HUES6 (cell line): ENCODE results near the gene SLC35F1.

Source experiments
- H3K27ac ChIP-seq: 2 replicates; pipeline ENCODE4 v1.7.0; 2013; ENCODE audit warnings: low read depth, mild to moderate bottlenecking, low read length, inconsistent platforms
- H3K27me3 ChIP-seq: 2 replicates; pipeline ENCODE4 v1.6.1; 2013; ENCODE audit warnings: low read length; ENCODE audit not compliant: control insufficient read depth, insufficient read depth
- H3K36me3 ChIP-seq: 2 replicates; pipeline ENCODE4 v1.6.1; 2013; ENCODE audit warnings: low read length; ENCODE audit not compliant: control insufficient read depth, insufficient read depth
- H3K4me1 ChIP-seq: 2 replicates; pipeline ENCODE4 v1.6.1; 2013; ENCODE audit warnings: low read length; ENCODE audit not compliant: control insufficient read depth, insufficient read depth
- H3K4me3 ChIP-seq: 2 replicates; pipeline ENCODE4 v1.5.1; 2013; ENCODE audit warnings: low read depth, low read length
- H3K9ac ChIP-seq: one replicate; pipeline ENCODE4 v1.6.1; 2013; ENCODE audit warnings: mild to moderate bottlenecking, low read length
- H3K9me3 ChIP-seq: 2 replicates; pipeline ENCODE4 v1.6.1; 2013; ENCODE audit warnings: low read depth, low read length; ENCODE audit not compliant: control insufficient read depth, insufficient read depth

The SLC35F1 gene

DNA sequence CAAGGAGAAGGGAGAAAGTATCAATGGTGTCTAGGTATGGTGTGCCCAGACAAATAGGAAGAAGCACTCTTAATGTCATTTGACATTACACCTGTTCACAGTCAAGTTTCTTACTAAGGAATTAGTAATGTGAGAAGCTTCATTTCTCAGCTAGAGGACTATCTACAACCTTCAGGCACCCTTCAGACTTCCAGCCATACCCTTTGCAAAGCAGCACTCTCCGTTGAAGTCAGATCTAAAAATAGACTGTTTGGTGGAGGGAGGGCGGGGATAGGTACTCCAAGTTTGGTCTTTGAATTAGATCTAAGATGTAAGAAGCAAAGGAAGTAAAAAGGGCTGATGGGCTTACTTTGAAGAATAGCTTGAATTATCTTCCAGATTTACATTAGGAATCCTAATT lies 311.1 kb downstream of the SLC35F1 start:
- Histone ChIP-seq H3K36me3 (no peaks in the 10 kb centered on the region), H3K4me3 (no peak overlapping the region), H3K27me3 (no peaks in the 10 kb centered on the region), H3K9ac (no peak overlapping the region), H3K4me1 (no peaks in the 10 kb centered on the region), H3K27ac (no peak overlapping the region), H3K9me3 (no peaks in the 10 kb centered on the region)

DNA sequence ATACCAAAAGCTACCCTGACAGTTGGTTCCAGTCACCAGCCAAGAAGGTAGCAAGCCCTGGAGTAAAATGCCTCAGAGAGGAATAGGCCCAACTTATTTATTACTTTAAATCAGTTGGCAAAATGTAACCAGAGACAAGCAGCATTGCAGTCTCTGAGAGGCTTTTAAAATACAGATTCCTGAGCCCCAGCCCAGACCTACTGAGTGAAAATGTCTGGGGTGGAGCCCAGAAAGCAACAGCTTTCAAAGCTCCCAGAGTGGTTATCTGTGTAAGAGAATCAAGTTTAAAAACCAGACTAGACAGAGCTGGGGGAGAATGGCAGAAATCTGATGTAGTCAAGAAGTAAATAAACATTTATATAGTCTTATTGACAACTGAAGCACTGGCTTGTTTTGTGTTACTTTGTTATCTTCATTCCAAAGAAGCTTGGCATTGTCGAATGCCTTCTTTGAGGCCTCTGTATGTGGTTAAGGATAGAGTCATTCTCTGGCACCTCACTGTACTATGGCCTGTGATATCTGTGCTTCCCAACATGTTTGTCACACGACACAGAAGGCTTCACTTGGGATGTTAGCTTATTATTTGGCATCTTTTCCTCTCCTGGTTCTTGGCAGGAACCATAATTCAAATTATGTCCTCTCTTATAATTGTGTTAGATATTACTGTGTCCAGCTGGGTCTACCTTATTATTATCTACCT lies 313.5 kb downstream of the SLC35F1 start:
- Histone ChIP-seq H3K4me1 (no peaks in the 10 kb centered on the region), H3K27me3 (no peaks in the 10 kb centered on the region), H3K9me3 (no peaks in the 10 kb centered on the region), H3K9ac (no peak overlapping the region), H3K36me3 (no peaks in the 10 kb centered on the region), H3K4me3 (no peak overlapping the region), H3K27ac (no peak overlapping the region)

DNA sequence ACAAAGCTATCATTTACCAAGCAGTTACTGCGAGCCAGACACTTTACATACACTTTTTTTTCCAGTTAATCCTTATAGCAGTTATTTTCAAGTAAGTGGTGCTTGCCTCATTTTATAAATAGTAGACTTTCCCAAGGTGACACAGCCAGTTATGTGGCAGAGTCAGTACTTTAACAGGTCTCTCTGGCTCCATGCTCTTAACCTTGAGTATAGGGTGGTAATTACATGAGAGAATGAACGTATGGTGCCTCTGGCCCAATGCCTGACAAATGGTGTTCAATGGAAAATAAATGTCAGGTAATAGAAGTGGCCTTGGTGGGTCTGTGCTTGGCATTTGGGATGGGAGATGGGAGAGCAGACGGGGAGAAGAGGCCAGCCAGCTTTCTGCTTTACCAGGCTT lies 316.3 kb downstream of the SLC35F1 start:
- H3K27me3 ChIP-seq = no peaks in the 10 kb centered on the region
- H3K27ac ChIP-seq = no peak overlapping the region

DNA sequence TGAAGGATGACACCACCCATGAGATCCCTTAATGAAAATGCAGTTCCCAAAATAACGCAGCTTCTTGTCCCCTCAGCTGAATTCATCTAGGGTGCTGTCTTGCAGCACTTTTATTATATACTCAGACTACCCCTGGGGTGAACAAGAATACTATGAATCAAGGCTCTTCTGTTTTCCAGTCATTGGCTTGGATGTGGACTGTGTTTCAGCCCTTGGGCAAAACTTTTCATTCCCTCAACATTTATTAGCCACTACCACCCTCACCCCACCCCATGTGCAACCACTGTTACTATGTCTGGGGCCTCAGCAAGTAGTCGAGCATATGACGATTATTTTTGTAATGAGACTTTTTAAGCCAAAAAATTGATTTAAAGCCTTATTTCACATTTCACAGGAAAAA lies 321.8 kb downstream of the SLC35F1 start:
- H3K9me3 ChIP-seq = no peaks in the 10 kb centered on the region
- H3K9ac ChIP-seq = no peak overlapping the region
- H3K27ac ChIP-seq = no peak overlapping the region
- no peaks in the 10 kb centered on the region for H3K36me3 ChIP-seq
- no peaks in the 10 kb centered on the region for H3K4me1 ChIP-seq
- H3K27me3 ChIP-seq = no peaks in the 10 kb centered on the region
- no peak overlapping the region for H3K4me3 ChIP-seq

More for the DNA sequence above, 316.3 kb downstream of the SLC35F1 start:
- Histone ChIP-seq H3K9ac (no peak overlapping the region), H3K4me1 (no peaks in the 10 kb centered on the region), H3K9me3 (no peaks in the 10 kb centered on the region), H3K36me3 (no peaks in the 10 kb centered on the region), H3K4me3 (no peak overlapping the region)

DNA sequence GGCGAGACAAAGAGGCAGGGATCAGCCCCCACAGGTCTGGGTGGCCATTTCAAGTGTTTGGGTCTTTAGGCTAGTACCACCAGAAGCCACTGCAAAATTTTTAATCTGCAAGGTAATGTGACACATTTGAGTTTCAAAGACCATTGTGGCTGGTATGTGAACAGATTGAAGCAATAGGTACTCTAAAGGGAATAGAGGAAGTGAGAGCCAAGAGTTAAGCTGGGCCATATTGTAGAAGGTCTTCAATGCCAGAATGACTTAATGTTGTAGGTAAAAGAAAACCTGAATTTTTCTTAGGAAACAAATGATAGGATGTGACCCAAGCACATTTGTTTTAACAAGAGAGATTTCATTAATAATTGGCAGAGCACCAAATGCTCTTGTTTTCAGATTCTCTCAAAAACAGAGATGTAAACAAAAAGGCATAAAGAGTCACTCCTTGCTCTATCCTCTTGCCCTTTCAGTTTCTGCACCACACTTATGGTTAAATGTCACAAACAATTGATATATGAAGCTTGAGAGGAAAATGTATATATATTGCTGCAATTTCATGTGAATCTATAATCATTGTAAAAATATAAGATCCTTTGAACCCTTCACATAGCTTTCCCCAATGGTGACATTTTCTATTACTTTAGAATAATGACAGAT lies 333.9 kb downstream of the SLC35F1 start:
- no peak overlapping the region for H3K27ac ChIP-seq

DNA sequence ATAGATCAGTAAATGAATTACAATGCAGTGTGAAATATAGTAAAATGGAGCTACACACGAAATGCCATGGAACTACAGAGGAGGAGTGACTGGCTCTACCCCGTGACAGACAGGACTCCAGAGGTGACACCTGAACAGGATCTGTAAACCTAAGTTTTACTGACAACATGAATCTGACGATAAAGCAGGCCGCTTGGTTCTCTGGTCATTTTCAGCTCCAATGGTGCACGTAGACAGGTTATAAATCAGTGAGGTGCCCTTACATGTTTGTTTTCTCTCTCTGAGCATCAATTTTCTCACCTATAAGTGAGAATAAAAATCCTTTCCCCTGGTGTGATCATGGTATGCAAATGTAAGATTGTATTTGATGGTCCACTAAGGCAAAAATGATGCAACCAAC lies 339.3 kb downstream of the SLC35F1 start:
- no peaks in the 10 kb centered on the region for H3K27me3 ChIP-seq
- H3K36me3 ChIP-seq = no peaks in the 10 kb centered on the region
- no peaks in the 10 kb centered on the region for H3K4me1 ChIP-seq
- no peak overlapping the region for H3K4me3 ChIP-seq
- H3K27ac ChIP-seq = no peak overlapping the region
- no peak overlapping the region for H3K9ac ChIP-seq
- peaks cover 5% of the 10 kb centered on the region; the same call in 1 of the 2 replicates for H3K9me3 ChIP-seq

More for the DNA sequence above, 333.9 kb downstream of the SLC35F1 start:
- Histone ChIP-seq H3K27me3 (no peaks in the 10 kb centered on the region), H3K9ac (no peak overlapping the region), H3K9me3 (no peaks in the 10 kb centered on the region), H3K4me1 (no peaks in the 10 kb centered on the region), H3K4me3 (no peak overlapping the region), H3K36me3 (no peaks in the 10 kb centered on the region)

DNA sequence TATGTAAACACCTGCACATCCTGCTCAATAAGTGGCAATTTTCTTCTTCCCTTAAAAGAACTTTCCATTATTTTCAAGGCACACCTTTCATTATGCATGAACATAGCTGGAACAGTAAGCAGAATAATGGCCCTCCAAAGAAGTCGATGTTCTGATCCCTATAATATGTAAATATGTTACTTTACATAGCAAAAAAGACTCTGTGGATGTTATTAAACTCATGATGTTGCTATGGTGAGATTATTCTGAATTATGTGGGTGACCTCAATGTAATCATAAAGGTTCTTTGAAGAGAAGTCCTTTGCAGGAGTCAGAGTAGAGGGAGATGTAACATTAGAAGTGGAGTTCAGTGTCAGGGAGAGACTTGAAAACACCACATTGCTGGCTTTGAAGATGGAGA lies 341.1 kb downstream of the SLC35F1 start:
- no peak overlapping the region for H3K4me3 ChIP-seq
- H3K9ac ChIP-seq = no peak overlapping the region
- no peaks in the 10 kb centered on the region for H3K36me3 ChIP-seq
- H3K27me3 ChIP-seq = no peaks in the 10 kb centered on the region
- H3K9me3 ChIP-seq = peaks cover 5% of the 10 kb centered on the region; the same call in 1 of the 2 replicates
- H3K4me1 ChIP-seq = no peaks in the 10 kb centered on the region
- H3K27ac ChIP-seq = no peak overlapping the region

DNA sequence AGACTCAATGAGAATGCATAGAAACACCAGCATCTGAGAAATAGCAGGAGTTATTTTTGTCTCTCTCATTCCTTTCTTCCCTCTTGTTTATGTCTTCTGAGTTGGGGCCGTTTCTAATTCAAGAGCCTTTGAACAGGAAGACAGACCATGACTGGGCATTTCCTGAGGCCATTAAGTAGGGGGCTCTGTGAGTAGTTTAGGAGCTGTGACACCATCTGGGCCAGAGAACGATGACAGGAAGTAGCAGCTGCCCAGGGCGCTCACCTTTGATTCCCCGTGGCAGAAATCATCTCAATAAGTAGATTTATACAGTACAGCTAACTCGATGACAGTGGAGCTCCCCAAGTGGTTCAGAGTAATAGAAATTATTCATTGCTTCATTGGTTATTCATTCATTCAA lies 342.6 kb downstream of the SLC35F1 start:
- no peak overlapping the region for H3K9ac ChIP-seq
- H3K4me3 ChIP-seq = no peak overlapping the region

DNA sequence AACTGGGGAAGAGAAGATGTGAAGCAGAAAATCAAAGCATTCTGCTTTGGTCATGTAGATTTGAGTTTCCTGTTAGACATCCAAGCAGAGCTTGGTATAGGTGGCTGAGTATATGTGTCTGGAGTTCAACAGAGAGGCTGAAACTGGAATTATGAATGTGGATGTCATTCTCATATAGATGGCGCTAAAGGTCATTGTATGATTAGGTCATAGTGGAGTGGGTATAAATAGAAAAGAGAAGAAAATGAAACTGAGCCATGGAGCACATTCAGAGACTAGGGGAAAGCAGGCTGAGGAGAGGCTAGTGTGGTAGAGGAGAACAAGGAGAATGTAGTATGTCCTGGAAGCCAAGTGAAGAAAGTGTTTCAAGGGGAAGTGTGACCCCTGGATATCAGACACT lies 345.4 kb downstream of the SLC35F1 start:
- H3K27ac ChIP-seq = no peak overlapping the region
- H3K36me3 ChIP-seq = no peaks in the 10 kb centered on the region
- no peaks in the 10 kb centered on the region for H3K27me3 ChIP-seq
- H3K9ac ChIP-seq = no peak overlapping the region
- peaks cover 5% of the 10 kb centered on the region; the same call in 1 of the 2 replicates for H3K9me3 ChIP-seq
- no peaks in the 10 kb centered on the region for H3K4me1 ChIP-seq
- H3K4me3 ChIP-seq = no peak overlapping the region

More for the DNA sequence above, 342.6 kb downstream of the SLC35F1 start:
- peaks cover 5% of the 10 kb centered on the region; the same call in 1 of the 2 replicates for H3K9me3 ChIP-seq
- no peaks in the 10 kb centered on the region for H3K4me1 ChIP-seq
- no peaks in the 10 kb centered on the region for H3K27me3 ChIP-seq
- H3K27ac ChIP-seq = no peak overlapping the region
- no peaks in the 10 kb centered on the region for H3K36me3 ChIP-seq

DNA sequence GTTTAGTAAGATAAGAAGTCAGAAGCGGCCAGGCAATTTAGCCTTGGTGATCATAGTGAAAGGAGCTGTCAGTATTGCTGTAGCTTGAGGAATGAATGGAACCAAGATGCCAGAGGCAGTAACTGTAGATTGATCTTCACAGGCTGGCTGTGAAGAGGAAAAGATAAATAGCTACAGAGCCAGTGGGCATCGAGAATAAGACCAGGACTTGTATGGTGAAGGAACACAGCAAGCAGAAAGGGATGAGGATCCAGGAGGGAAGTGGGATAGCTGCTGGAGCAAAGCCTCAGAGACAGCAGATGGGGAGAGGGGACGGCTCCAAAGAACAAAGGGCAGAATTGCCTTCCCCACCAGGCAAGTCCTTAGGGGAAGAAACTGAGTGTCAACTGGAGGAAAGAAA lies 346.7 kb downstream of the SLC35F1 start:
- Histone ChIP-seq H3K4me3 (no peak overlapping the region), H3K4me1 (no peaks in the 10 kb centered on the region), H3K27ac (no peak overlapping the region), H3K27me3 (no peaks in the 10 kb centered on the region), H3K9ac (no peak overlapping the region), H3K36me3 (no peaks in the 10 kb centered on the region), H3K9me3 (no peaks in the 10 kb centered on the region; the same call in 1 of the 2 replicates)

DNA sequence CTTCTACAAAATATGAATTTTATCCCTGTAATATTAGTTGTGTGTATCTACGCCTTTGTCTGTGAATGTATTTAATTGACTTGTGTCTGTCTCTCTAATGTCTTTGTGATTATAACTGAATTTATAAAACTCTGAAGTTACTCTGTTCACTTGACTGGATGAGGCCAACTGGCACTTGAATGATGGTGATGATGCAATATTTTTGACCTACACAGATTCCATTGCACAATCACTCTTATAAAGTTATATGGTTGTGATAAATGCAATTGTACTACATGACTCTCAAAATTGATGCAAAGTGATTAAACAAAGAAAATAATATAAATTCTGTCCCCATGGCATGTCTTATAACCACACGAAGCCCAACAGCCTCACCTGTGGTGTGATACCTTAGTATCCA lies 353.8 kb downstream of the SLC35F1 start:
- H3K36me3 ChIP-seq = no peaks in the 10 kb centered on the region
- H3K9ac ChIP-seq = no peak overlapping the region
- no peaks in the 10 kb centered on the region for H3K4me1 ChIP-seq
- H3K27ac ChIP-seq = no peak overlapping the region
- no peaks in the 10 kb centered on the region for H3K27me3 ChIP-seq
- no peak overlapping the region for H3K4me3 ChIP-seq
- H3K9me3 ChIP-seq = no peaks in the 10 kb centered on the region
